ENCODE results near the gene QRICH2. TPM values are rescaled to one million over a fixed set of nuclear protein-coding genes. Genes with fewer than 3 reads are reported as not detected.

The QRICH2 gene
- total and polyA plus RNA-seq, 9 of the 15 experiments (the other 6 are each of a cell fraction or from before 2014, with no cell fraction given), result 0.03 to 1.6 (median 0.81) TPM

DNA sequence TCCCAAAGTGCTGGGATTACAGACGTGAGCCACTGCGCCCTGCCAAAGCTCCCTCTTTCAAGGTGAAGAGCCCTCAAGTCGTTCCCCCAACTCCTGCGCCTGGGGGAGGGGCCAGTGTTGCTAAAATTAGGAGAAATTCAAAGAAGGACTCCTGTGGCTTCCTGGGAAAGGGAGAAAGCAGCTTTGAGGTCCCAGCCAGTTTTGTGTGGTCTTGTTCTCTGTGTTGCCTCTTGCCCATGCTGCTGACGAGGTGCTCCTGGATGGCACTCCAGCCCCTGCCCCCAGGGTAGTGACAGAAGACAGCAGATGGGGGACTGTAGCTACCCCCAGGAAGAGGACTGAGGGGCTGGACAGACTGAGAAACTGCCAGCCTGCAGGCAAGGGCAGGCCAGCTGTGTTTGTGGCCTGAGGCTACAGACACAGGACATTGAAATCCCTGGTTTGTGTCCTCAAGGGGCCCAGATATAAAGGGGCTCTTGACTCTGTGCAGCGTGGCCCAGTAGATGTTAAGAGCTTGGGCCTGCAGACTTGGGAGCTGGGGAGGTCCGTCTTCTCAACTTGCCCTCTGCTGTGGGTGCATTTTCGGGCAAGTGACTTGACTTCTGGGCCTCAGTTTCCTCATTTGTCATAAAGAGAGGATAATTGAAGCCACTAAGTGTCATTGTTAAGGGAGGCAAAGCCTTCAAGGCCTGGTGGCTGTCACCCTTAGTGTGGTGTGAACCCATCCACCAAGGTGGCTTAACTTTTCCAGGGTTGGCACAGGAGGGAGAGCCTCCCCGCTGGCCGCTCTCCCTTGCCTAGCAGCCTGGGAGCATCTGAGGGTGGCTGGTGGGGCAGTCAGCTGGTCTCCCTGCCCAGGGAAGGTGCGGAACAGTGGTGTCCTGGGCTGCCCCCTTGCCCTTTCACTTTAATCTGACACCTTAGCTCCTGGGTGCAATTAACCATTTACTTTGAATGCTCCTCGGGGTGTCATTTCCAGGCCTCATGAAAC is 38.8 kb downstream of the QRICH2 start (continued):
- TF ChIP-seq STAT5A (IDR thresholded peaks at IDR 0.05; ENCODE audit: borderline replicate concordance, low read length) (peak; percentile 70; the same call in 1 of the 2 replicates), TBL1XR1 (IDR thresholded peaks at IDR 0.05; ENCODE audit: low read length in 2 of 2) (peak in 1 of 2 experiments; percentile 69; a peak in 2 of 4 replicates), CXXC5 (CRISPR knock-in tag; IDR thresholded peaks at IDR 0.05) (peak; percentile 48), CREB1 (IDR thresholded peaks at IDR 0.05) (no peak), CREB1 (CRISPR knock-in tag; IDR thresholded peaks at IDR 0.05) (no peak), POLR2A (conservative IDR thresholded peaks at IDR 0.05) (peak; percentile 49), RAD21 (CRISPR knock-in tag; conservative IDR thresholded peaks at IDR 0.05 in 1 of 2, IDR thresholded peaks at IDR 0.05 in 1 of 2) (peak in 1 of 2 experiments; percentile 22; a peak in 2 of 4 replicates), TAF9B (IDR thresholded peaks at IDR 0.05; ENCODE audit: partially characterized antibody) (no peak), PCBP2 (IDR thresholded peaks at IDR 0.05; ENCODE audit: low read depth, low read length, poor library complexity, severe bottlenecking) (no peak), SRF (CRISPR knock-in tag; IDR thresholded peaks at IDR 0.05) (no peak), CTCF (IDR thresholded peaks at IDR 0.05 in 2 of 3, conservative IDR thresholded peaks at IDR 0.05 in 1 of 3; ENCODE audit: insufficient read depth in 2 of 3, low read depth in 1 of 3, low read length in 3 of 3) (no peak), ZNF79 (CRISPR knock-in tag; IDR thresholded peaks at IDR 0.05; ENCODE audit: low read depth) (no peak), L3MBTL2 (IDR thresholded peaks at IDR 0.05) (no peak), CHCHD3 (CRISPR knock-in tag; IDR thresholded peaks at IDR 0.05) (no peak), MAFF (IDR thresholded peaks at IDR 0.05; ENCODE audit: low read length) (no peak), ETV5 (CRISPR knock-in tag; IDR thresholded peaks at IDR 0.05; ENCODE audit: low read depth) (0 out of 2 replicates have a peak, but pooled peaks have one; percentile 38), FUS (optimal IDR thresholded peaks at IDR 0.05; ENCODE audit: low read depth, low read length) (no peak), CBX1 (IDR thresholded peaks at IDR 0.05; ENCODE audit: low read depth) (no peak), SPI1 (IDR thresholded peaks at IDR 0.05; ENCODE audit: borderline replicate concordance, low read depth, low read length) (no peak)
- TF ChIP-seq, protein P1, sequence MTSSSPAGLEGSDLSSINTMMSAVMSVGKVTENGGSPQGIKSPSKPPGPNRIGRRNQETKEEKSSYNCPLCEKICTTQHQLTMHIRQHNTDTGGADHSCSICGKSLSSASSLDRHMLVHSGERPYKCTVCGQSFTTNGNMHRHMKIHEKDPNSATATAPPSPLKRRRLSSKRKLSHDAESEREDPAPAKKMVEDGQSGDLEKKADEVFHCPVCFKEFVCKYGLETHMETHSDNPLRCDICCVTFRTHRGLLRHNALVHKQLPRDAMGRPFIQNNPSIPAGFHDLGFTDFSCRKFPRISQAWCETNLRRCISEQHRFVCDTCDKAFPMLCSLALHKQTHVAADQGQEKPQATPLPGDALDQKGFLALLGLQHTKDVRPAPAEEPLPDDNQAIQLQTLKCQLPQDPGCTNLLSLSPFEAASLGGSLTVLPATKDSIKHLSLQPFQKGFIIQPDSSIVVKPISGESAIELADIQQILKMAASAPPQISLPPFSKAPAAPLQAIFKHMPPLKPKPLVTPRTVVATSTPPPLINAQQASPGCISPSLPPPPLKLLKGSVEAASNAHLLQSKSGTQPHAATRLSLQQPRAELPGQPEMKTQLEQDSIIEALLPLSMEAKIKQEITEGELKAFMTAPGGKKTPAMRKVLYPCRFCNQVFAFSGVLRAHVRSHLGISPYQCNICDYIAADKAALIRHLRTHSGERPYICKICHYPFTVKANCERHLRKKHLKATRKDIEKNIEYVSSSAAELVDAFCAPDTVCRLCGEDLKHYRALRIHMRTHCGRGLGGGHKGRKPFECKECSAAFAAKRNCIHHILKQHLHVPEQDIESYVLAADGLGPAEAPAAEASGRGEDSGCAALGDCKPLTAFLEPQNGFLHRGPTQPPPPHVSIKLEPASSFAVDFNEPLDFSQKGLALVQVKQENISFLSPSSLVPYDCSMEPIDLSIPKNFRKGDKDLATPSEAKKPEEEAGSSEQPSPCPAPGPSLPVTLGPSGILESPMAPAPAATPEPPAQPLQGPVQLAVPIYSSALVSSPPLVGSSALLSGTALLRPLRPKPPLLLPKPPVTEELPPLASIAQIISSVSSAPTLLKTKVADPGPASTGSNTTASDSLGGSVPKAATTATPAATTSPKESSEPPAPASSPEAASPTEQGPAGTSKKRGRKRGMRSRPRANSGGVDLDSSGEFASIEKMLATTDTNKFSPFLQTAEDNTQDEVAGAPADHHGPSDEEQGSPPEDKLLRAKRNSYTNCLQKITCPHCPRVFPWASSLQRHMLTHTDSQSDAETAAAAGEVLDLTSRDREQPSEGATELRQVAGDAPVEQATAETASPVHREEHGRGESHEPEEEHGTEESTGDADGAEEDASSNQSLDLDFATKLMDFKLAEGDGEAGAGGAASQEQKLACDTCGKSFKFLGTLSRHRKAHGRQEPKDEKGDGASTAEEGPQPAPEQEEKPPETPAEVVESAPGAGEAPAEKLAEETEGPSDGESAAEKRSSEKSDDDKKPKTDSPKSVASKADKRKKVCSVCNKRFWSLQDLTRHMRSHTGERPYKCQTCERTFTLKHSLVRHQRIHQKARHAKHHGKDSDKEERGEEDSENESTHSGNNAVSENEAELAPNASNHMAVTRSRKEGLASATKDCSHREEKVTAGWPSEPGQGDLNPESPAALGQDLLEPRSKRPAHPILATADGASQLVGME (CRISPR knock-in tag; IDR thresholded peaks at IDR 0.05), result no peak

Data from K562 (cell line).